OCI-LY7 (cell line): Measurements from ENCODE around the gene CGNL1. TPM values are rescaled to one million over a fixed set of nuclear protein-coding genes. Genes with fewer than 3 reads are reported as not detected.

Source experiments
- BruUV-seq: library from RNA; stranded (reverse); fragments of 400-500 nt; replicated peaks from 2 replicates; lab custom pipeline; 2021; lab: Mats Ljungman, UMichigan
- CTCF ChIA-PET: fragments of 300-600 bp; sonication (Branson Sonifier 250); formaldehyde crosslinking; loops from one replicate; lab custom pipeline; 2022; ENCODE audit warnings: antibody characterized with exemption; ENCODE audit not compliant: unreplicated experiment; lab: Charles Lee
- POLR2A ChIA-PET: fragments of 300-600 bp; sonication (Branson Sonifier 250); formaldehyde crosslinking; loops from one replicate; lab custom pipeline; 2022; ENCODE audit warnings: antibody characterized with exemption; lab: Charles Lee
- DNase-seq: peaks from one replicate; pipeline ENCODE4 v3.0.0-alpha.2; 2015; ENCODE audit warnings: low spot score
- H2AFZ ChIP-seq: fragments of 200-600 bp; sonication (generic), shearing (Covaris generic); 2 replicates; pipeline ENCODE4 v1.6.1; 2014; ENCODE audit warnings: mild to moderate bottlenecking, antibody characterized with exemption, low read length, moderate library complexity
- H3K27ac ChIP-seq: fragments of 200-600 bp; sonication (generic); 2 replicates; pipeline ENCODE4 v1.5.1; 2014; ENCODE audit warnings: mixed run types, low read depth, mild to moderate bottlenecking, moderate library complexity, low read length, inconsistent platforms; ENCODE audit not compliant: poor library complexity, severe bottlenecking
- H3K36me3 ChIP-seq: fragments of 200-600 bp; sonication (generic); 2 replicates; pipeline ENCODE4 v1.6.1; 2014; ENCODE audit warnings: mild to moderate bottlenecking, antibody characterized with exemption, low read length, moderate library complexity, mixed read lengths; ENCODE audit not compliant: insufficient read depth
- H3K4me1 ChIP-seq: fragments of 200-600 bp; sonication (generic); 2 replicates; pipeline ENCODE4 v1.5.1; 2014; ENCODE audit warnings: mild to moderate bottlenecking, low read length; ENCODE audit not compliant: insufficient read depth, poor library complexity, severe bottlenecking
- H3K4me2 ChIP-seq: fragments of 200-600 bp; sonication (generic); 2 replicates; pipeline ENCODE4 v1.6.1; 2014; ENCODE audit warnings: mild to moderate bottlenecking, low read length
- H3K4me3 ChIP-seq: fragments of 200-600 bp; sonication (generic); 2 replicates; pipeline ENCODE4 v1.5.1; 2014; ENCODE audit warnings: mild to moderate bottlenecking, low read depth, low read length; ENCODE audit not compliant: poor library complexity, severe bottlenecking
- H3K79me2 ChIP-seq: fragments of 200-600 bp; sonication (generic); 2 replicates; pipeline ENCODE4 v1.6.1; 2016; ENCODE audit warnings: low read depth, mild to moderate bottlenecking, low read length, moderate library complexity, mixed read lengths; ENCODE audit not compliant: insufficient read depth
- H3K9me2 ChIP-seq: fragments of 200-600 bp; sonication (generic); 2 replicates; pipeline ENCODE4 v1.6.1; 2016; ENCODE audit warnings: mild to moderate bottlenecking, low read length, mixed read lengths; ENCODE audit not compliant: insufficient read depth
- H3K9me3 ChIP-seq: fragments of 200-600 bp; sonication (generic); 2 replicates; pipeline ENCODE4 v1.6.1; 2014; ENCODE audit warnings: mild to moderate bottlenecking, mixed run types, low read length, mixed read lengths
- H4K20me1 ChIP-seq: fragments of 200-600 bp; sonication (generic); 2 replicates; pipeline ENCODE4 v1.6.1; 2014; ENCODE audit warnings: mild to moderate bottlenecking, antibody characterized with exemption, low read length, moderate library complexity, mixed read lengths; ENCODE audit not compliant: insufficient read depth
- EZH2phosphoT487 ChIP-seq: fragments of 200-600 bp; sonication (generic); IDR thresholded peaks from 2 replicates; pipeline ENCODE4 v1.6.1; 2018; ENCODE audit warnings: low read depth, borderline replicate concordance, mild to moderate bottlenecking, mixed run types, antibody characterized with exemption, low read length, moderate library complexity, mixed read lengths
- intact Hi-C: fragments of 100-400 bp; cut with micrococcal nuclease; formaldehyde crosslinking; loops from one replicate; pipeline ENCODE4 v1.10.0; 2022; ENCODE audit not compliant: unreplicated experiment
- total RNA-seq, 2 experiments: library from RNA; depleted of rRNA in 1 of 2; stranded (reverse); fragments of >200 nt in 1 of 2; shearing (Covaris generic) in 1 of 2; gene quantifications; 2 replicates each; pipeline ENCODE4 v1.2.3, GENCODE V29; 2014 to 2022
- TF ChIP-seq, protein P1 (sequence below): fragments of 200-600 bp; sonication (generic); conservative IDR thresholded peaks from 2 replicates; pipeline ENCODE4 v1.5.1; 2014; ENCODE audit warnings: mild to moderate bottlenecking, antibody characterized with exemption, low read length, moderate library complexity, mixed read lengths

The CGNL1 gene
- total RNA-seq, 2 experiments from 2014 or later: 0.04 TPM; not detected in 1

DNA sequence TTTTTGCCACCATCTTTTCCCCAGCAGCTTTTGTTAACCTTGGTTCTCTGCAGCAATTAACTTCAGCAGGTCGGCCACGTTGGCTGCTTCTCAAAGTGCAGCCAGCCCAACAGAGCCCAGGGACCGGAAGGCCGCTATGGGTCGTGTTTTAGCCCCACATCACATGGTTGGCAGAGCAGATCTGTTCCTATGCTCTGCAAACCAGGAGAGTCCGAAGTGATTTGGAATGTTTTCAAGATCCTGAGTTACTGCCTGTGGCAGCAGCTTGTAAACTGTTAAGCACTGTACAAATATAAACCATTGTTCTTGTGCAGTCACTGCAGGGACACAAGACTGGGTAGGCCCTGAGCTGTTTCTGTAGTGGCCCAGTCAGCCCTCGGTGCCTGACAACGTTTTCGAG, 145.8 kb downstream of the CGNL1 start:
- no peak overlapping the region for H3K27ac ChIP-seq
- no peak overlapping the region for H3K4me2 ChIP-seq
- no peak for DNase-seq
- H2AFZ ChIP-seq: no peak overlapping the region; the same call in 1 of the 2 replicates
- no peak overlapping the region for H3K4me3 ChIP-seq
- no peaks in the 10 kb centered on the region for H3K9me2 ChIP-seq
- POLR2A ChIA-PET: no interaction called here
- intact Hi-C loops: loop anchor here (10.0 kb wide), 1 partner anchor 1027 kb away; no protein-coding TSS in a partner anchor
- H3K4me1 ChIP-seq: no peaks in the 10 kb centered on the region
- BruUV-seq: no TSS peak
- H4K20me1 ChIP-seq: no peaks in the 10 kb centered on the region
- TF ChIP-seq, protein P1, sequence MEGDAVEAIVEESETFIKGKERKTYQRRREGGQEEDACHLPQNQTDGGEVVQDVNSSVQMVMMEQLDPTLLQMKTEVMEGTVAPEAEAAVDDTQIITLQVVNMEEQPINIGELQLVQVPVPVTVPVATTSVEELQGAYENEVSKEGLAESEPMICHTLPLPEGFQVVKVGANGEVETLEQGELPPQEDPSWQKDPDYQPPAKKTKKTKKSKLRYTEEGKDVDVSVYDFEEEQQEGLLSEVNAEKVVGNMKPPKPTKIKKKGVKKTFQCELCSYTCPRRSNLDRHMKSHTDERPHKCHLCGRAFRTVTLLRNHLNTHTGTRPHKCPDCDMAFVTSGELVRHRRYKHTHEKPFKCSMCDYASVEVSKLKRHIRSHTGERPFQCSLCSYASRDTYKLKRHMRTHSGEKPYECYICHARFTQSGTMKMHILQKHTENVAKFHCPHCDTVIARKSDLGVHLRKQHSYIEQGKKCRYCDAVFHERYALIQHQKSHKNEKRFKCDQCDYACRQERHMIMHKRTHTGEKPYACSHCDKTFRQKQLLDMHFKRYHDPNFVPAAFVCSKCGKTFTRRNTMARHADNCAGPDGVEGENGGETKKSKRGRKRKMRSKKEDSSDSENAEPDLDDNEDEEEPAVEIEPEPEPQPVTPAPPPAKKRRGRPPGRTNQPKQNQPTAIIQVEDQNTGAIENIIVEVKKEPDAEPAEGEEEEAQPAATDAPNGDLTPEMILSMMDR: no peak
- no peak for TF ChIP-seq EZH2phosphoT487
- CTCF ChIA-PET: no interaction called here
- no peaks in the 10 kb centered on the region for H3K36me3 ChIP-seq
- H3K79me2 ChIP-seq: no peaks in the 10 kb centered on the region
- H3K9me3 ChIP-seq: no peaks in the 10 kb centered on the region

DNA sequence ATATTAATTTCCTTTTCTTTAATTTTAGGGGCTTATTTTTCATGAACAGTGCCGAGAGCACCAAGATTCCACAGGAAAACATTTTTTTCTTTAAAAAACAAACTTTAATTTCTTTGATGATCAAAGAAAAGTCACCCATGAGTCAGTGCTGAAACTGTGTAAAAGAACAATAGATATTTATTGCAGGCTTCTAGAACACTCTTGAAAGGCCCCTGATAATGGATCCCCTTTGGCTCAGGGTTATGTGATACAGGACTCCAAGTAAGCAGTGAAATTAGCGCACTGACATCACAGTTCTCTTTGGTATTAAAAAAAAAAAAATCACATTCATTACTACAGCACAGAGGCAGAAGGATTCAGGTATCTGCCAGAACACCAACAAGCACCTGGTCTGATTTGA, 149.3 kb downstream of the CGNL1 start:
- ChIA-PET CTCF (no interaction called here), POLR2A (no interaction called here)
- no TSS peak for BruUV-seq
- intact Hi-C loops: loop anchor here (10.0 kb wide), 1 partner anchor 1031 kb away; no protein-coding TSS in a partner anchor
- H3K9me3 ChIP-seq: no peaks in the 10 kb centered on the region
- H3K79me2 ChIP-seq: no peaks in the 10 kb centered on the region
- no peak overlapping the region for H3K4me3 ChIP-seq
- H3K4me2 ChIP-seq: no peak overlapping the region
- no peak for TF ChIP-seq EZH2phosphoT487
- DNase-seq: no peak
- no peaks in the 10 kb centered on the region for H3K36me3 ChIP-seq
- no peak overlapping the region for H3K27ac ChIP-seq
- H3K4me1 ChIP-seq: no peaks in the 10 kb centered on the region
- H2AFZ ChIP-seq: no peak overlapping the region
- no peaks in the 10 kb centered on the region for H3K9me2 ChIP-seq
- H4K20me1 ChIP-seq: no peaks in the 10 kb centered on the region

DNA sequence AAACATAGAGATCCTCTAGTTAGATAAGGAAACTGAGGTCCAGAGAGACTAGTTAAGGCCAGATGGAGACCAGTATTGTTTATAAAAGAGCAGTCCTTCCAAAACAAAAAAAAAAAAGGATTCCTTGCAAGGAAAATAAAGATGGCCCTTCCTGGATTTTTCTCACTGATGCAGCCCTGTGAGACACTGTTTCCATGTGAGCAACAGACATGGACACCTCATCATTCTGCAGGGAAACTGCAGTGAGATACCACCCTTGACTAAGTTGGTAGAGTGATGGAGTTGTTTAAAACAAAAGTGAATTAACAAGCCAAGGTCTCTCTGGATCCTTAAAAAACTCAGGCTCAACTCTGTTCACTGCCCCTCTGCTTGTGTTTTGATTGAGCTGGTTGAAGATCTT, 149.8 kb downstream of the CGNL1 start:
- H3K4me1 ChIP-seq: no peaks in the 10 kb centered on the region
- intact Hi-C loops: loop anchor here (10.0 kb wide), 1 partner anchor 1031 kb away; no protein-coding TSS in a partner anchor
- no peak overlapping the region for H3K4me3 ChIP-seq
- ChIA-PET POLR2A (no interaction called here), CTCF (no interaction called here)
- no peaks in the 10 kb centered on the region for H3K36me3 ChIP-seq
- H3K79me2 ChIP-seq: no peaks in the 10 kb centered on the region
- no peaks in the 10 kb centered on the region for H4K20me1 ChIP-seq
- no peak overlapping the region for H3K27ac ChIP-seq
- no peak for DNase-seq
- no peak overlapping the region for H3K4me2 ChIP-seq
- H2AFZ ChIP-seq: no peak overlapping the region
- no TSS peak for BruUV-seq
- H3K9me2 ChIP-seq: no peaks in the 10 kb centered on the region
- H3K9me3 ChIP-seq: no peaks in the 10 kb centered on the region
- TF ChIP-seq EZH2phosphoT487: no peak
- TF ChIP-seq, protein P1: no peak
